DMS 273 (cell line): ENCODE results near the gene BTBD9.
"Not testable (repeated sequence)": the region's sequence is repeated elsewhere in the genome, so short reads cannot be mapped to it uniquely, and the experiment has no call there.

Experiments
- DNase-seq: peaks from one replicate; lab custom pipeline; 2025; ENCODE audit not compliant: unreplicated experiment; lab: John Stamatoyannopoulos, UW

Gene BTBD9

DNA sequence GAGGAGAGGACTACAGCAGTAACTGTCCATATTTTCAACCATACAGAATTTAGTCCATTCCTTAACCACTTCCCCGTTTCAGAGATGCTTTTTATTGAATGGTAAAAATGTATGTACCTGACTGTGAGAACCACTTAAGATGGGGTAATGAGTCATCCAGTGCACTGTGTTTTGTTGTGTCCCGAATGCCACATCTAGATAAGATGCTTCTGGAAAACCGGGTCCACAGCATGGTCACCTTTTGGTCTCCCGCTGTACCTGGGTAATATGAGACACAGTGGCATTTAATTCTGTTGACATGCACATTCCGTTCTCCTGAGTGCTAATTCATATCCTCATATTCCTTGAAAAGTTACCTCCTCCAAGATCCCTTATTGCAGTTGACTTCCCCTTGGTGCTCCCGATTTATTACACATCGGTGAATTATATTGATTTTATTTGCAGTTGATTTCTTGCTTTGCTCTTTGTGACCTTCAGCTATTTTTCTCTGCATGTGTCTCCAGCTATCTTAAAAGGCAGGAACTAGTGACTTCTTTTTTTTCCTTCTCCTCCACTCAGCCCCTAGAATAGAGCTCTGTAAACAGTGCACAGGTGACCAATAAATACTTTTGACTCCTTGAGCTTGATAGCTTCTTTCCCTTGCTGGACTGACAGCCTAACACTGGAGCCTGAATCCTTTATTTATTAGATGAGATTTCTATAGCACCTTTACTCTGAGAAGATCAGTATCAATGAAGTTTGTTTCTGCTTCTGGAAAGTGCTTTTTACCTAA is 505.6 kb downstream of the BTBD9 start:
- DNase-seq: no peak

DNA sequence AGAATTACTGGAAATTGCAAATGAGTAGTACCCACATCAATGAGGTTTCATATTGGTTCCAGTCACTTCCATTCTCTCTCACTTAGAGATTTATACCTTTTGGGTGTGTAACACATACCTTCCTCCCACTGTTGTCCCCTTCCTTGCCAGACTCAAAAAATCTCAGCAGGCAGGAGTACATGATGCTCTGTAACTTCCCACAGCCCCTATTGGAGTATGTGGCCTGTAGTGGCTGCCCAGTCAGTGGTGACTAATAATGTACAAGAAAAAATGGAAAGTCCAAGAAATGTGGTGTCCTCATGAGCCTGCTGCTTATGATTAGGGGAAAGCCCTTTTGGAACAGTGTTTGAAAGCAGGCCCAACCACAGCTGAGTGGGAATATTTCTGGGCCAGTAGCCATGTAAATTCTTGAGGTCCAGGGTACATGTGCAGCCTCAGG is 508.2 kb downstream of the BTBD9 start:
- no peak for DNase-seq

DNA sequence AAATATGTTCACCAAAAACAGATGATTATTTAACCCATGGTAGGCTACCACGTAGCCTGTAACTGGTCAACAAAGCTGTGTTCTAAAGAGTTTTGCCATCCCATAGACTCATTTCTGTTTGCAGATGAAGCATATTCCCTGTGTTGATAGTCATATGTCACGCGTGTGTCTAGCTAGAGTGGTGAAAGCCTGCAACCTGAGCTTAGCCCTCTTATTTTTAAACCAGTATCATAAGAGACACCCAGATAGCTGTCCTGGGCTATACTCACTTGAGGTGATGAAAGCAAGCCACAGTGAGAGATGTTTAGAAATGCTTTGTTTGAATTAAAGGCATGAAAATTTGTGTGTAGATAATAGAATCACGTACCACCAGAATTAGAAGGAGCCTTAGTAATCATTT is 512.4 kb downstream of the BTBD9 start:
- no peak for DNase-seq

DNA sequence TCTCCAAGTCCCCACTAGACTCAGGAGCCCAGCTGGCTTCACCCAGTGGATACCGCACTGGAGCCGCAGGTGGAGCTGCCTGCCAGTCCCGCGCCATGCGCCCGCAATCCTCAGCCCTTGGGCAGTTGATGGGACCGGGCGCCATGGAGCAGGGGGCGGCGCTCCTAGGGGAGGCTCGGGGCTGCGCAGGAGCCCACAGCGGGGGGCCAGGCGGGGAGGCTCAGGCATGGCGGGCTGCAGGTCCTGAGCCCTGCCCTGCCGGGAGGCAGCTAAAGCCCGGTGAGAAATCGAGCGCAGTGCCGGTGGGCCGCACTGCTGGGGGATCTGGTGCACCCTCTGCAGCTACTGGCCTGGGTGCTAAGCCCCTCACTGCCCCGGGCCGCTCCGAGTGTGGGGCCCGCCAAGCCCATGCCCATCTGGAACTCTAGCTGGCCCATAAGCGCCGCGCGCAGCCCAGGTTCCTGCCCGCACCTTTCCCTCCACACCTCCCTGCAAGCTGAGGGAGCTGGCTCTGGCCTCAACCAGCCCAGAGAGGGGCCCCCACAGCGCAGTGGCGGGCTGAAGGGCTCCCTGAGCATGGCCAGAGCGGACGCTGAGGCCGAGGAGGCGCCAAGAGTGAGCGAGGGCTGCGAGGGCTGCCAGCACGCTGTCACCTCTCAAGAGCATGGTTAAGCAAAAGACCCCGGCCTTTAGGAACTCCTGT is 515.4 kb downstream of the BTBD9 start:
- not testable (repeated sequence) for DNase-seq

DNA sequence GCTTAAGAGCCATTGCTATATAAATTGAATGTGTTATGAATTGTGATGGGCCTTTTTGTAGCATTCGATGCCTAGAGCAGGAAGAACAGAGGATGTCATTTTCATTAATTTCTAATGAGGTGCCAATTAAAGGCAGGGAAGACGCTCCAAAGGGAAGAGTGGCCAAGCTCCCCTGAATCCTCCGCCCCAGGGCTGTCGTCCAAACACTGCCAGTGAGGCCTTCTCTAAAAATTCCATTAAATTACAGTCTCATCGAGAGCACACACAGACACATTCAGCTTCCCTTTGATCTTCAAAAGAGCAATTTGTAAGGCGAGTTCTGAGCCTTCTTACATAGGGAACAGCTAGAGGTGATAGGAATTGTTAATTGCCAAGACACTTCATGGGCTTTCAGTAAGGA is 520.2 kb downstream of the BTBD9 start:
- no peak for DNase-seq

DNA sequence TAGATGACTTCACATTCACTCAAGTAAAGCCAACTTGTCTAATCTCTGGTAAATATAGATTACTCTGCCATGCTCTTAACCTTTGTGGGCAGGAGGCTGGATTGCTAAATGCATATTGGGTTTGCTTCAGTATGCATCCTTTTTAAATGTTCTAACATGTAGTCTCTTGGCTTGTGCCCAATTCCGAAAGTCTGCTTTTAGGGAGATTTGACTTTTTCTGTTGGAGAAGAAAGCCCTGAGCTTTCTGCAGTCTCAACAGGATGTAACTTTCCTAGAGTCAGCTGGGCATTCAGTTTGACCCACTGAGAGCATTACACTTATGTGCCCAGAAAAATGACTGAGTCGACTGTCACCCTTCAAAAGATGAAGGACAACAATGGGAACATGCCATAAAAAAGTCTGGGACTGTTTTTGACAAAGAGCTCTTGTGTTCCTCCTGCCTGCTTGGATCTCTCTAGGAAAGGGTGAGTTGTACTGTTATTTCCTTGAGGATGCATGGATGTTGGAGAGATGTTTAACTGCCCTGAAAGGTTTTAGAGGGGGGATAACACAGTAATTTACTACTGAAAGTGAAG is 520.9 kb downstream of the BTBD9 start:
- DNase-seq: no peak
